ENCODE results near the gene SNRPD3. TPM values are rescaled to one million over a fixed set of nuclear protein-coding genes. Genes with fewer than 3 reads are reported as not detected.

SNRPD3 gene
- total RNA-seq, 1 donor from 2014 or later = 160 TPM

DNA sequence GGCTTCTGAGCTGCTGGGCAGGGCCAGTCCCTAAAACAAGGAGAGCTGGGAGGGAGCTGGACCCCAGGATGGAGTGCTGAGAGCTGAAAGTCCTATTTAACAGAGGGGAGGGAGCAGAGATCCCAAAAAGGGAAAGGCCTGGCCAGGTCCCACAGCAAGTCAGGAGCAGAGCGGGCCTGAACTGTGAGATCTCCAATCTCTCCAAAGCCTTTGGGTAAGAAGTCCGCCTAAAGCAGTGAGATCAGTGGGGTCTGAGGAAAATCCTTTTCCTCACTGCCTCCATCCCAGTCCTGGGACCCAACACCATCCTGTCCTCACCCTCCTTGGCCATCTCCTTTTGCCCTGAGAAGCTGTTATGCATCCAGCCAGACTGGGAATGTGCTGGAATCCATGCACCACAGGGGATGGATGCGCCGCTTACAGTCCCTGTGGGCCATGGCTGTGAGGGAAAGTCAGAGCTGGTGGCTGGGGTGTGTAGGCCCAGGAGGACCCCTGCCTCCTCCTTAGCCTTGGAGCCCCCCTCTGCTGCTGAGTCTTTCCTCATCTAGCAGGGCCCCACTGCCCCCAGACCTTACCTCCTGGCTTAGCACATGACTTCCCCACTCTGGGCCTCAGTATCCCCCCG lies 28.5 kb downstream of the SNRPD3 start:
- DNase-seq (ENCODE audit: low spot score) = no peak
- no peaks in the 10 kb centered on the region for H3K4me1 Mint-ChIP-seq (ENCODE audit: low read depth)
- no peak overlapping the region for H3K27ac Mint-ChIP-seq
- no peaks in the 10 kb centered on the region for H3K36me3 Mint-ChIP-seq (ENCODE audit: low read depth)
- no peaks in the 10 kb centered on the region for H3K27me3 Mint-ChIP-seq (ENCODE audit: low read depth)
- H3K4me3 Mint-ChIP-seq (ENCODE audit: low read depth) = no peak overlapping the region
- intact Hi-C loops (cut with micrococcal nuclease) = no loop called here
- no peaks in the 10 kb centered on the region for H3K9me3 Mint-ChIP-seq

DNA sequence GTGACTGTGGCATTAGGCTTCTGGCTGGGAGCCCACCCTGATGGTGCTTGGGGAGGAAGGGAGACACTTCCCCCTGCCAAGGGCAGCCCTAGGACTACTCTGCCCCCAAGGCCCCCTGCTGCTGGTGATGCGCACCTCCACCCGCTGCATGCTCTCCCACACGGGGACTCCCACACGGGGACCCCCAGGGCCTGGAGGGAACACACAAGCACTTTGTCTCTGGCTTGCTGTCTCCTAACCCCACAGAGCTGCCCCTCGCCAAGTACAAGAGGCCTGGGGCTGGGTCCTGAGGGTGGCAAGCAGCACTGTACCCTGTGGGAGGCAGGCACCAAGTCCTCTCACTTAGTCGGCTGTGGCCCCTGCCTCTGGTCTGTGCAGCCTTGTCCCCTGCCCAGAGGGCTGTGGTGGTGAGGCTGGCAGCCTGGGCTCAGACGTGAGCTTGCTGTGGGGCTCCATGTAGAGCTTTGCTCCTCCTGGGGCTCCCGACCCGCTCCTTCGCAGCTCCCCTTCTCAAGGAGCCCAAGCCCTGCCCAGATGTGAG lies 29.1 kb downstream of the SNRPD3 start:
- no peaks in the 10 kb centered on the region for H3K27me3 Mint-ChIP-seq (ENCODE audit: low read depth)
- no peaks in the 10 kb centered on the region for H3K36me3 Mint-ChIP-seq (ENCODE audit: low read depth)
- intact Hi-C loops (cut with micrococcal nuclease) = no loop called here
- no peak for DNase-seq (ENCODE audit: low spot score)
- no peak overlapping the region for H3K4me3 Mint-ChIP-seq (ENCODE audit: low read depth)
- H3K9me3 Mint-ChIP-seq = no peaks in the 10 kb centered on the region
- H3K4me1 Mint-ChIP-seq (ENCODE audit: low read depth) = no peaks in the 10 kb centered on the region
- no peak overlapping the region for H3K27ac Mint-ChIP-seq

DNA sequence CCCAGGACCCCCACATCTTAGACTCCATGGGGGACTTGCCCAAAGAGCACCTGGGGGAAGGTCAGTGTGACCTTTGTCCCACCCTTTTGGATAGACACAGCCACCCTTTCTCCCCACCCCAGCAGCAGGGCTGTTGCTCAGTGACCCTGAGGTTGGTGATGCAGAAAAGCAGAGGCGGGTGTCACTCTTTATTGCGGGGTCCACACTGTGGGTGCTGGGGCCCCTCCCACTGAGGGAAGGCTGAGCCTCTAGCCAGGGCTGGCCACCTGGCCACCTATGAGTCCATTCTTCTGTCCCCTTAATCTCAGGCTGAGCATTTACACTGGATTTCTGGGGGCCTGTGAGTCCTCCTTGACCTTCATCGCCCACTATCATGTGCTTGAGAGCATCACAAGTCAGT lies 29.7 kb downstream of the SNRPD3 start:
- H3K9me3 Mint-ChIP-seq = no peaks in the 10 kb centered on the region
- no peak for DNase-seq (ENCODE audit: low spot score)
- H3K36me3 Mint-ChIP-seq (ENCODE audit: low read depth) = no peaks in the 10 kb centered on the region
- intact Hi-C loops (cut with micrococcal nuclease) = no loop called here
- no peak overlapping the region for H3K4me3 Mint-ChIP-seq (ENCODE audit: low read depth)
- H3K27me3 Mint-ChIP-seq (ENCODE audit: low read depth) = no peaks in the 10 kb centered on the region
- no peak overlapping the region for H3K27ac Mint-ChIP-seq
- H3K4me1 Mint-ChIP-seq (ENCODE audit: low read depth) = no peaks in the 10 kb centered on the region

DNA sequence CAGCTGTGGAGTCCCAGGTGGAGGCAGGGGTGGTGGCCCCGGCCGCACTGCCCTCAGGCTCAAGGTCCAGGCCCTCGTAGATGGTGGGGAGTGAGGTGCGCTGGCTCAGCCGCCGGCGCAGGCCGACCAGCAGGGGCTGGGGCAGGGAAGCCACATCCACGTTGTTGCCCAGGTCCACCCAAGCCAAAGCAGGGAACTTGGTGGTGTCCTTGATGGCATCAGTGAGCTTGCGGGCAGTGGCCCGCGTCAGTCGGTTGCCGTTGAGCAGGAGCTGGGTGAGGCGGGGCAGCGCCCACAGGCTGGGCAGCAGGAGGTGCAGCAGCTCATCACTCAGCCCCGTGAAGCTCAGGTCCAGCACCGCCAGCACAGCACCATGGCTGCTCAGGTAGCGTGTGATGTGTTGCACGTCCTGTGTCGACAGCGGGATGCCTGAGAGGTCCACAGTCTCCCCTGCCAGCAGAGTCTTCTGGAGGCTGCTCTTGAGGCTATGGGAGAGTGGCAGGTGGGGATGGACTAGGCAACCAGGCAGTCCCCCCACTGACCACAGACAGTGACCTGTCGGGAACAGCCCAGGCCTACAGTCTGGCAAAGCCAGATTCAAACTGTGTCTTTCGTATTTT lies 30.2 kb downstream of the SNRPD3 start:
- H3K9me3 Mint-ChIP-seq = no peaks in the 10 kb centered on the region
- intact Hi-C loops (cut with micrococcal nuclease) = no loop called here
- H3K4me1 Mint-ChIP-seq (ENCODE audit: low read depth) = no peaks in the 10 kb centered on the region
- no peak overlapping the region for H3K4me3 Mint-ChIP-seq (ENCODE audit: low read depth)
- no peaks in the 10 kb centered on the region for H3K27me3 Mint-ChIP-seq (ENCODE audit: low read depth)
- no peaks in the 10 kb centered on the region for H3K36me3 Mint-ChIP-seq (ENCODE audit: low read depth)
- no peak for DNase-seq (ENCODE audit: low spot score)
- H3K27ac Mint-ChIP-seq = no peak overlapping the region

DNA sequence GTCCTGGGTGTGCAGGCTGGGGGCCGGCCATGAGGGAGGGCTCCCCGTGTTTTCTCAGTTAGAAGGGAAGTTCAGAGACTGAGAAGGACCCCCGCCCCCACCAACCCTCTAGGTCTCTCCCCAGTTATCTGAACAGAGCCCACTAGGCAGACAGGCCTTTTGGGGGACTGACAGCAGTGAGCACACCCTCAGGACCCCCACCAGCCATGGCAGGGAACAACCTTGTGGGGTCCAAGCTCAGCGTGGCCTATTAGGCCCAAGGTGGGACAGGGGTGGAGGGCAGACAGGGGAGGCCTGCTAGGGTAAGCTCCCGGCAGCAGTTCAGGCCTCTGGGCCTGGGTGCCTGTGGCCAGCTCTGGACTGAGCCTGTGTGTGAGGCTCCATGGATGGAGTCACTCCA lies 31.5 kb downstream of the SNRPD3 start:
- no peaks in the 10 kb centered on the region for H3K9me3 Mint-ChIP-seq
- DNase-seq (ENCODE audit: low spot score) = no peak
- H3K4me3 Mint-ChIP-seq (ENCODE audit: low read depth) = no peak overlapping the region

DNA sequence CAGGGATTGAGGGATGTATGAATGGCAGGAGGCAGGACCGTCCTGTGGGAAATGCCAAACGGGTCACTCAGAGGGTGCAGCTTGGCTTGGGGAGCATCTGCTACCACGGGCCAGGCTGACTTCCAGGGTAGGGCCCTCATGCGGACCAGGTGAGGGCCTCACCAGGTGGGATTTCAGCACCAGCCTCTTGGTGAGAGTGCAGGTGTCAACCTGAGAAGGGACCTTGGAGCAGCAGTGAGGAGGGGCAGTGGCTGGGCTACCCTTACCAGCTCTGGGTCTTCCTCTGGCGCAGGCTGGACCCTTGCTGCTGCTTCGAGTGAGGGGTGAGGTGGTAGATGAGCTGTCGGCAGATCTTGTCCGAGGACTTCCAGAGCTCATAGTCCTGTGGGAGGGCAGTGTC lies 32.1 kb downstream of the SNRPD3 start:
- intact Hi-C loops (cut with micrococcal nuclease) = no loop called here
- no peaks in the 10 kb centered on the region for H3K36me3 Mint-ChIP-seq (ENCODE audit: low read depth)
- peaks cover 2% of the 10 kb centered on the region for H3K4me1 Mint-ChIP-seq (ENCODE audit: low read depth)
- no peak overlapping the region for H3K4me3 Mint-ChIP-seq (ENCODE audit: low read depth)
- H3K9me3 Mint-ChIP-seq = no peaks in the 10 kb centered on the region
- no peak for DNase-seq (ENCODE audit: low spot score)
- H3K27me3 Mint-ChIP-seq (ENCODE audit: low read depth) = no peaks in the 10 kb centered on the region
- H3K27ac Mint-ChIP-seq = no peak overlapping the region

More for the DNA sequence above, 31.5 kb downstream of the SNRPD3 start:
- Mint-ChIP-seq H3K36me3 (ENCODE audit: low read depth) (no peaks in the 10 kb centered on the region), H3K4me1 (ENCODE audit: low read depth) (peaks cover under 1% of the 10 kb centered on the region), H3K27ac (no peak overlapping the region), H3K27me3 (ENCODE audit: low read depth) (no peaks in the 10 kb centered on the region)
- intact Hi-C loops (cut with micrococcal nuclease) = no loop called here

DNA sequence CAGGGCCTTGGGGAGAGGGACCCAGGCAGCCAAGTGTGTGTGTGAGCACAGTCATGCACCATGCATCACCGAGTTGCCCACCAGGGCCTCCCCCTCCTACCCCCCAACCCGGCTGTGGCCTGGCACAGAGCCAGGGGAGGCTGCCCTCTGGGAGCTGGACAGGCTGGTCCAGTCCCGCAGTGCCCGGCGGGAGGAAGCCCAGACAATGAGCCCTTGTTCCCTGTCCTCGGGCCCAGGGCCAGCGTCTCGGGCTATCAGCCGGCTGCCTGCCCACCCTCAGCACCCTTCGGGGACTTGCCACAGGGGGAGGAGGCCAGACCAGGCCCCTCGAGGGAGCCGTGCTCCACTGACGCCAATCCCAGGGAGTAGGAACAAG lies 32.6 kb downstream of the SNRPD3 start:
- intact Hi-C loops (cut with micrococcal nuclease) = no loop called here
- Mint-ChIP-seq H3K27me3 (ENCODE audit: low read depth) (no peaks in the 10 kb centered on the region), H3K36me3 (ENCODE audit: low read depth) (no peaks in the 10 kb centered on the region), H3K4me1 (ENCODE audit: low read depth) (peaks cover 3% of the 10 kb centered on the region), H3K9me3 (no peaks in the 10 kb centered on the region), H3K4me3 (ENCODE audit: low read depth) (no peak overlapping the region), H3K27ac (no peak overlapping the region)
- DNase-seq (ENCODE audit: low spot score) = no peak

DNA sequence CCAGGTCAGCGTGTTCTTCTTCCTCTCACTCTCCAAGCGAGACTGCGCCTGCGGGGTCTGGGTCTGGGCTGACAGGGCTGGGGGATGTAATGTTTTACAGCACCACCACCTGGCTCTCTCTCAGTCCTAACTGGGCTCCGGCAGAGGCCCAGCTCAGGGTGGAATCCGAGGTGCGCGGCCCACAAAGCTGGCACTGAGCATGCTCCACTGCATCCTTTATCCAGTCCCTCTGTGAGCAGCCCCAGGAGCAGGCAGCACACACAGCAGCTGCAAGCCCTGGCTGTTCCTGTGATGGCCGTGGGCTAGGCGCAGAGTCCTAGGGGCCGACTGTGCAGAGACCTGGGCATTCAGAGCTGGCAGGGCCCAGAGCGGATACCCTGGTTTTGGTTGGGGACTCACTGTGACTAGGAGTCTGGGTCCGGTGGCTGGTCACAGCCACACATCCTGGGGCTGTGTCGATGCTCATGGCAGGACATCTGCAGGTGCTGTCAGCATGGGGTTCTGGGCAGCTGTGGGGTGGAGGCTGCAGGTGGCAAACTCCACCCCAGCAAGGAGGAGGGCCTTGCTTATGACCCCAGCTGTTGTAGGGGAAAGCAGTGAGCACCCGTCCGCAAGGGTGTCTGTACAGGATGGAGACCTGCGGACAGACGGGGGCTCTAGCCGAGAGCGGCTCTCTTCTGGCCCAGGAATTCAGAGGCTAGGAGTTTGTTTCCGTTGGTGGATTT lies 33.1 kb downstream of the SNRPD3 start:
- H3K4me1 Mint-ChIP-seq (ENCODE audit: low read depth) = peaks cover 4% of the 10 kb centered on the region
- no peaks in the 10 kb centered on the region for H3K36me3 Mint-ChIP-seq (ENCODE audit: low read depth)
- no peaks in the 10 kb centered on the region for H3K27me3 Mint-ChIP-seq (ENCODE audit: low read depth)
- no peak overlapping the region for H3K27ac Mint-ChIP-seq
- no peaks in the 10 kb centered on the region for H3K9me3 Mint-ChIP-seq
- no peak overlapping the region for H3K4me3 Mint-ChIP-seq (ENCODE audit: low read depth)
- intact Hi-C loops (cut with micrococcal nuclease) = no loop called here
- DNase-seq (ENCODE audit: low spot score) = no peak

DNA sequence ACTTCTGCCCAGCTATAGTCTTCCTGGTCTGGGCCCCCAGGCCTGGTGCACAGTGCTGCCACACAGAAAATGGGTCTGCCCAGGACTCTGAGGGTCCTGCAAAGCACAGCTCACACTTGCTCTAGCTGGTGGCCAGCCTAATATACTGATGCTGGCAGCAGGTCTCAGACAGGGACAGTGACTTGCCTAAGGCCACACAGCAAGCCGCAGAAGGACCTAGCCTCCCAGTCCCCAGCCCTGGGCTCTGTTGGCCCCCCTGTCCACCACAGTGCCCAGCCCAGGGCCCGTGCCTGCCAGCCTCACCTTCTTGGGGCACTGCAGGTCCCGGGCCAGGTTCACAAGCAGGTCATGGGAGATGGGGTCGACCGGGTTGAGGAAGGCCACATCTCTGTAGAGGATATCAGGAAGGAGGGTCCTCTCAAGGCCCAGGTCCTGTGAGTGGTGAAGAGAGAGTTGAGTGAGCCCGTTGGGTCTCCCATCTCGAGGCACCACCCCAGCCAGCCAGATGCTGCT lies 33.8 kb downstream of the SNRPD3 start:
- H3K27ac Mint-ChIP-seq = no peak overlapping the region
- peaks cover 1% of the 10 kb centered on the region for H3K27me3 Mint-ChIP-seq (ENCODE audit: low read depth)
- H3K4me1 Mint-ChIP-seq (ENCODE audit: low read depth) = peaks cover 4% of the 10 kb centered on the region
- no peak overlapping the region for H3K4me3 Mint-ChIP-seq (ENCODE audit: low read depth)
- no peak for DNase-seq (ENCODE audit: low spot score)
- H3K9me3 Mint-ChIP-seq = no peaks in the 10 kb centered on the region
- no peaks in the 10 kb centered on the region for H3K36me3 Mint-ChIP-seq (ENCODE audit: low read depth)
- intact Hi-C loops (cut with micrococcal nuclease) = no loop called here

DNA sequence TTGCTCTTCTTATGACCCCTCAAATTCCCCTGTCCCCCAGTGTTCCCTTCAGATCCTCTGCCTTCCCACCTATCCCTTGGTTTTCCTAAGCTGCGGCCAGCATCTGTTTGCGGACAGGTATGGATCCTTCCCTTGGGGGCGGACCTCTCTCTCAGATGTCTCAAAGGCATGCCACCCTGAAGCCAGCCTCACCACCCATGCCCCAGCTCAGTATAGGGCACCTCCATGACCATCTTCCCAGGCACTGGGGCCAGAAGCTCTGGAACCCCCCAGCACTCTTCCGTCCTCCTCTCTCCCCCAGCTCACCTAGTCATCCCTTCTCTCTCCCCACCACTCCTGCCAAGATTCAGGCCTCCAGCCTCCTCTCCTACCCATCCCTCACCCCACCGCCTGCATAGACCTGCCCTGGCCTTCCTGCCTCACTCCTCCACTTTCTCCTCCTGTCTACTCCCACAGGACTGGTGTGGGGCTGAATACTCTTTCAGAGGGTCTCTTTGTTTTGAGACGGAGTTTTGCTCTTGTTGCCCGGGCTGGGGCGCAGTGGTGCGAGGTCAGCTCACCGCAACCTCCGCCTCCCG lies 34.9 kb downstream of the SNRPD3 start:
- H3K27me3 Mint-ChIP-seq (ENCODE audit: low read depth) = peaks cover 1% of the 10 kb centered on the region
- no peaks in the 10 kb centered on the region for H3K36me3 Mint-ChIP-seq (ENCODE audit: low read depth)
- no peak for DNase-seq (ENCODE audit: low spot score)
- no peak overlapping the region for H3K27ac Mint-ChIP-seq
- peaks cover 4% of the 10 kb centered on the region for H3K4me1 Mint-ChIP-seq (ENCODE audit: low read depth)
- no peaks in the 10 kb centered on the region for H3K9me3 Mint-ChIP-seq
- intact Hi-C loops (cut with micrococcal nuclease) = no loop called here
- H3K4me3 Mint-ChIP-seq (ENCODE audit: low read depth) = no peak overlapping the region

DNA sequence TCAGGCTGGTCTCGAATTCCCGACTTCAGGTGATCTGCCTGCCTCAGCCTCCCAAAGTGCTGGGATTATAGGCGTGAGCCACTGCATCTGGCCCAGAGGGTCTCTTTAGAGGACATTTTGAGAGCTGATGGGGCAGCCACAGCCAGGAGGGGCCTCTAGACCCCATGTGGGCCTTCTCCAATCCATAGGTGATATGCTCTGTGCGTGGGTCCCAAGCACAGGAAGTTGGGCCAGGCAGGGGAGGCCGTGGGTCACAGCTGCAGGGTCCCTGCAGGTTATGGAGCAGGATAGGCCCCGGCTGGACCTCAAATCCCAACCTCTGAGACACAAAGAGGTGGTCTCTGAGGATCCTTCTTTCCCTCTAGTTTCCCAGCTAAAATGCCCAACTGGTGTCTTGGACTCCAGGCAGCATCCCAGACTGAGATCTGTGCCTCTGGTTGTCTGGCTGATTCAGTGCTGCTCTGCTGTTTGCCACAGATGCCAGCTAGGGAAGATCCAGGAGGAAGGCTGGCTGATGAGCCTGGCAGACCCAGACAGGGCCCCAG lies 35.6 kb downstream of the SNRPD3 start:
- Mint-ChIP-seq H3K27ac (no peak overlapping the region), H3K36me3 (ENCODE audit: low read depth) (no peaks in the 10 kb centered on the region)

DNA sequence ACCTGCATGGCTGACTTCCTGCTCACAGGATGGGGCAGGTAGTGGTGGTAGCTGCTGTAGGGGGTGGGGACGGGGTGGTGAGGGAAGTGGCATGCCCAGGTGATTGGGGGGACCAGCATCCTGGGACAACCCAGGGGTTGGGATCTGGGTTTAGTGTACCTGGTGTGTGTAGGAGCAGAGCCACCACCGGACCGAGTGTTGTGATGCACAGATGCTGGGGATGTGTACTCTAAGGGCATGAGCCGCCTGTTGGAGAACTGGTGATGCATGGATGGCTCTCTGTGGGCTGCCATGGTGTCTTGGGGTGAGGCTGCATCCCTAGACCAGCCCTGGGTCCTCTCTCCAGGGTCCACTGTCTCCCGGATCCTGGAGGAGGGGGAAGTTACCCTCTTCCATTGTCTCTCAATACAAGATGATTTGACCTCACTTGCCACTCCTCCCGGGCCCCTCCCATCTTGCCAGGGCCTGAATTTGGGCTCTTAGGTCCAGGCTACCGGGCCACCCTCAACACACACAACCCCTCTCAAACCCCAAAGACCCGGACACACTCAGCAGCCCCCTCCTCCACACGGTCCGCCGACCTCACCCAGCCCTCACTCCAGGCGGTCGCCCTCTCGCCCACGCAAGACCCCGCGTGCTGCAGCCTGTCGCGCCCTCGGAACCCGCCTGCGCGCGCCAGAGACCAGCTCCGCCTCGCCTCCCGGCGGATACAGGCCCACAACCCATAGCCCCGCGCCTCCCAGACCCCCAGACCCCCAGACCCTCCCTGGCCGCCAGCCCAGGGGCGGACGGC lies 36.5 kb downstream of the SNRPD3 start:
- peaks cover 4% of the 10 kb centered on the region for H3K4me1 Mint-ChIP-seq (ENCODE audit: low read depth)
- intact Hi-C loops (cut with micrococcal nuclease) = no loop called here

More for the DNA sequence above, 35.6 kb downstream of the SNRPD3 start:
- Mint-ChIP-seq H3K4me3 (ENCODE audit: low read depth) (peak overlapping the region; percentile 39), H3K9me3 (no peaks in the 10 kb centered on the region), H3K27me3 (ENCODE audit: low read depth) (peaks cover 1% of the 10 kb centered on the region), H3K4me1 (ENCODE audit: low read depth) (peaks cover 4% of the 10 kb centered on the region)
- no peak for DNase-seq (ENCODE audit: low spot score)
- intact Hi-C loops (cut with micrococcal nuclease) = no loop called here

More for the DNA sequence above, 36.5 kb downstream of the SNRPD3 start:
- Mint-ChIP-seq H3K27me3 (ENCODE audit: low read depth) (peaks cover 1% of the 10 kb centered on the region), H3K9me3 (no peaks in the 10 kb centered on the region), H3K27ac (peak overlapping the region; percentile 71), H3K36me3 (ENCODE audit: low read depth) (no peaks in the 10 kb centered on the region), H3K4me3 (ENCODE audit: low read depth) (peak overlapping the region; percentile 90)
- no peak for DNase-seq (ENCODE audit: low spot score)

Measured in activated T-helper 2 cell treated with anti-CD3 and anti-CD28 coated beads, Interferon-gamma antibody, Interleukin-2, Interleukin-4, amounts not matched to agents 10 μg/mL and 5 μg/mL and 100 μg/mL, durations not matched to agents 14 hours and 24 hours and 36 hours (primary cell).